GM12873 (cell line): ENCODE measurements around the gene TOP3A.
A peak's percentile ranks its signal among the peaks of the same experiment; 100 is the strongest.

ENCODE experiments used
- TF ChIP-seq, protein P1 (sequence below): IDR thresholded peaks from 2 replicates; pipeline ENCODE4 v1.5.1; 2012; ENCODE audit warnings: low read depth, mild to moderate bottlenecking, moderate library complexity, low read length, control low read depth; ENCODE audit not compliant: insufficient read depth; ENCODE audit errors: missing control alignments

TOP3A gene, protein sequence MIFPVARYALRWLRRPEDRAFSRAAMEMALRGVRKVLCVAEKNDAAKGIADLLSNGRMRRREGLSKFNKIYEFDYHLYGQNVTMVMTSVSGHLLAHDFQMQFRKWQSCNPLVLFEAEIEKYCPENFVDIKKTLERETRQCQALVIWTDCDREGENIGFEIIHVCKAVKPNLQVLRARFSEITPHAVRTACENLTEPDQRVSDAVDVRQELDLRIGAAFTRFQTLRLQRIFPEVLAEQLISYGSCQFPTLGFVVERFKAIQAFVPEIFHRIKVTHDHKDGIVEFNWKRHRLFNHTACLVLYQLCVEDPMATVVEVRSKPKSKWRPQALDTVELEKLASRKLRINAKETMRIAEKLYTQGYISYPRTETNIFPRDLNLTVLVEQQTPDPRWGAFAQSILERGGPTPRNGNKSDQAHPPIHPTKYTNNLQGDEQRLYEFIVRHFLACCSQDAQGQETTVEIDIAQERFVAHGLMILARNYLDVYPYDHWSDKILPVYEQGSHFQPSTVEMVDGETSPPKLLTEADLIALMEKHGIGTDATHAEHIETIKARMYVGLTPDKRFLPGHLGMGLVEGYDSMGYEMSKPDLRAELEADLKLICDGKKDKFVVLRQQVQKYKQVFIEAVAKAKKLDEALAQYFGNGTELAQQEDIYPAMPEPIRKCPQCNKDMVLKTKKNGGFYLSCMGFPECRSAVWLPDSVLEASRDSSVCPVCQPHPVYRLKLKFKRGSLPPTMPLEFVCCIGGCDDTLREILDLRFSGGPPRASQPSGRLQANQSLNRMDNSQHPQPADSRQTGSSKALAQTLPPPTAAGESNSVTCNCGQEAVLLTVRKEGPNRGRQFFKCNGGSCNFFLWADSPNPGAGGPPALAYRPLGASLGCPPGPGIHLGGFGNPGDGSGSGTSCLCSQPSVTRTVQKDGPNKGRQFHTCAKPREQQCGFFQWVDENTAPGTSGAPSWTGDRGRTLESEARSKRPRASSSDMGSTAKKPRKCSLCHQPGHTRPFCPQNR

DNA sequence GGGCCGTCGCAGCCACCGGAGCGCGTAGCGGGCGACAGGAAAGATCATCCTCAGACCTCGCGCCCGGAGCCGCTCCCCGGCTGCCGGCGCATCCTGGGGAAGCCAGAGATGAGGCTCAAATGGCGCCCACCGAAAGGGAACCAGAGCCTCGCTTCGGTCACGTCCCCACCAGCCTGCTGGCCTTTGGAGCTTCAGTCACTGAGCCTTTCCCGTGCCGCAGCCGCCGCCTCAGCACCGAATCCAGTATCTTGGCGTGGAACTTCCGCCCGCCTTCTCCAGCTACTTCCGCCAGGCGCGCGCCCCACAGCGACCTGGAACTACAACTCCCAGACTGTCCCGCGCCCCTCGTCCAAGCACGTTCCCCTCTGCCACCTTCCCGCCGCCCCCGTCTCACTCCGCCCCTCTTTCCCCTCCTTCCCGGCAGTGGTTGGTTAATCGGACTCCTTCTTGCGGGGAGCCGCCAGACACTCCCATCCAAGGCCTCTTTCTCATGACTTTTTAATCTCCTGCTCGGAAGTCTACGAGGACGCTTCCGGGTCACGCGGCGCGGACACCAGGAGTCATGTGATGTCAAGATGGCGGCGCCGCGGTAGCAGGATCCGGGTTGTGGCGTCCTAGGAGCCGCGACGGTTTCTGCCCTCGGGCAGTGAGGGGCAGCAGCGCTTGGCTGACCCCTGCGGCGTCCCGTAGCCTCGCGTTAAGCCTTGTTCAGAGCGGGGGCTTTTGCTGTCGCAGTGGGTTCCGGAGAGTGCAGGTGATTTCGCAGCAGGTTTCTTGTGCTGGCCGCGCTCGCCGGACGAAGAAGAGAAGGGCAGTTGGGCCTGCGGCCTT lies at the start of gene TOP3A, which contains the start of gene SMCR8:
Gene TOP3A (minus strand): TSS at position 264 of the 831 bp plus-strand sequence. CDS start 216 bp downstream, at position 48.
Gene SMCR8 (plus strand): TSS at position 563 of the 831 bp plus-strand sequence. CDS start 497 bp downstream, outside the sequence.
- TF ChIP-seq, protein P1, sequence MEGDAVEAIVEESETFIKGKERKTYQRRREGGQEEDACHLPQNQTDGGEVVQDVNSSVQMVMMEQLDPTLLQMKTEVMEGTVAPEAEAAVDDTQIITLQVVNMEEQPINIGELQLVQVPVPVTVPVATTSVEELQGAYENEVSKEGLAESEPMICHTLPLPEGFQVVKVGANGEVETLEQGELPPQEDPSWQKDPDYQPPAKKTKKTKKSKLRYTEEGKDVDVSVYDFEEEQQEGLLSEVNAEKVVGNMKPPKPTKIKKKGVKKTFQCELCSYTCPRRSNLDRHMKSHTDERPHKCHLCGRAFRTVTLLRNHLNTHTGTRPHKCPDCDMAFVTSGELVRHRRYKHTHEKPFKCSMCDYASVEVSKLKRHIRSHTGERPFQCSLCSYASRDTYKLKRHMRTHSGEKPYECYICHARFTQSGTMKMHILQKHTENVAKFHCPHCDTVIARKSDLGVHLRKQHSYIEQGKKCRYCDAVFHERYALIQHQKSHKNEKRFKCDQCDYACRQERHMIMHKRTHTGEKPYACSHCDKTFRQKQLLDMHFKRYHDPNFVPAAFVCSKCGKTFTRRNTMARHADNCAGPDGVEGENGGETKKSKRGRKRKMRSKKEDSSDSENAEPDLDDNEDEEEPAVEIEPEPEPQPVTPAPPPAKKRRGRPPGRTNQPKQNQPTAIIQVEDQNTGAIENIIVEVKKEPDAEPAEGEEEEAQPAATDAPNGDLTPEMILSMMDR: no peak

DNA sequence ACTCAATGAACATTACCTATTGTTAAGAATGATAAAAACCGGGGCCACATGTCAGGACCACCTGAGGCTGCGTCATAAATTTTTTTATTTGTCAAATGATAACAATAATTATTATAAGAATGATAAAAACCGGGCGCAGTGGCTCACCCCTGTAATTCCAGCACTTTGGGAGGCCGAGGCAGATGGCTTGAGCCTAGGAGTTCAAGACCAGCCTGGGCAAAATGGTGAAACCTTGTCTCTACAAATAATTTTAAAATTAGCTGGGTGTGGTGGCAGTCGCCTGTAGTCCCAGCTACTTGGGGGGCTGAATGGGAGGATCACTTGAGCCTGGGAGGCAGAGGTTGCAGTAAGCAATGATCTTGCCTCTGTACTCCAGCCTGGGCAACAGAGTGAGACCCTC lies 49.4 kb upstream of the TOP3A start:
- TF ChIP-seq, protein P1: no peak

DNA sequence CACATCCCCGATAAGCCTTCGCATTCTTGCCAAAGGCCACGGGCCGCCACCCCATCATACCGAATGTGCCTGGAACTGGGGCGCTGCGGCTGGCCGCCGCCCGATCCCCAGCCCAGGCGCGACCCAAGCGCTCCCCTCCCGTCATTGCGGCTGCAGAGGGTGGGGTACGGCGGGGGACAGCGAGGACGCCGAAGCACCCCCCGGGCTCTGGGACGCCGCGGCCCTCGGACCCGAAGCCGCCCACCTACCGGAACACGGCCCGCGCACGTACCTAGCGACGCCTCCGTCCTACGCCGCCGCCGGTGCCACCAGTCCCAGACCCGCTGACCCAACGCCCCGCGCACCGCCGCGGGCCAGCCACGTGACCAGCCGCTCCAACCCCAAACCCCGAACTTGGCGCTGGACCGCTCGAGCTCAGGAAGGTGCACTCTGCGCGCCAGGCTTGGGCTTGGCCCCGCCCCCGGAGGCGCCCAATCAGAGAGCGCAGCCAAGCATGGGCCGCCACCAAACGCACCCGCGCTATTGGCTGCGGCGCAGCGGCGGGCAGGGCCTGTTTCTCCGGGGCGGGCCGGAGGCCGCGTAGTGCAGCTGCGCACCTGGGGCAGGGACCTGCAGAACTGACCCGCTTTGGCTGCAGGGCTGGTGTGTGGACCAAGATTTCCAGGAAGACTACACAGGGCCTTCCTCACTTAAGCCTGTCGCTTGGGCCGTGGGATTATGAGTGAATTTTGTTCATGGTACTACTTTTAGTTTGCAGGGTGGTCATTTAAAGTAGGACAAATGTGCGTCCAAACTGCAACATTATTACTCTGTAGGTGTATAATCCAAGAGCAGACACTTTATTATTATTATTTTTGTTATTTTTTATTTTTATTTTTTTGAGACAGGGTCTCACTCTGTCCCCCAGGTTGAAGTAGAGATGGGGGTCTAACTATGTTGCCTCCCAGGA lies 48.6 kb upstream of the TOP3A start, which contains the start of gene SHMT1:
Gene SHMT1 (minus strand): TSS at position 450 of the 949 bp plus-strand sequence. CDS start 7,569 bp downstream, outside the sequence.
- TF ChIP-seq, protein P1: no peak

DNA sequence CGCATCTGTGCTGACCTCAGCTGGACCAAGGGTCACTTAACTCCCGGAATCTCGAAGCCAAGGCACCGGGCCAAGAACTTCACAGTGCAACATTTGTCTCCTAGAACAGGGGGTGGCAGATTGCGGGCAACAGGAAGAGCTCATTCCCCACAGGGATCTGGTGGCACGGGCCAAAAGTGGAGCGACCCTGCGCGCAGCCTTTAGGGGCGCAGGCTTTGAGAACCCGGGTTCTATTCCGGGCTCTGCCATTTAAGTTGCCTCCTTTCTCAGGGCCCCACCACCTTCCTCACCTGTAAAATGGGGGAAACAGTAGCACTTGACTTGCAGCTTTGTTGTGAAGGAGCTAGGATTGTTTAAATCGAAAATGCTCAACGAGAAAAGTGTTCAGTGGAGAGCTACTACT lies 47.9 kb upstream of the TOP3A start:
- TF ChIP-seq, protein P1: peak; percentile 33

DNA sequence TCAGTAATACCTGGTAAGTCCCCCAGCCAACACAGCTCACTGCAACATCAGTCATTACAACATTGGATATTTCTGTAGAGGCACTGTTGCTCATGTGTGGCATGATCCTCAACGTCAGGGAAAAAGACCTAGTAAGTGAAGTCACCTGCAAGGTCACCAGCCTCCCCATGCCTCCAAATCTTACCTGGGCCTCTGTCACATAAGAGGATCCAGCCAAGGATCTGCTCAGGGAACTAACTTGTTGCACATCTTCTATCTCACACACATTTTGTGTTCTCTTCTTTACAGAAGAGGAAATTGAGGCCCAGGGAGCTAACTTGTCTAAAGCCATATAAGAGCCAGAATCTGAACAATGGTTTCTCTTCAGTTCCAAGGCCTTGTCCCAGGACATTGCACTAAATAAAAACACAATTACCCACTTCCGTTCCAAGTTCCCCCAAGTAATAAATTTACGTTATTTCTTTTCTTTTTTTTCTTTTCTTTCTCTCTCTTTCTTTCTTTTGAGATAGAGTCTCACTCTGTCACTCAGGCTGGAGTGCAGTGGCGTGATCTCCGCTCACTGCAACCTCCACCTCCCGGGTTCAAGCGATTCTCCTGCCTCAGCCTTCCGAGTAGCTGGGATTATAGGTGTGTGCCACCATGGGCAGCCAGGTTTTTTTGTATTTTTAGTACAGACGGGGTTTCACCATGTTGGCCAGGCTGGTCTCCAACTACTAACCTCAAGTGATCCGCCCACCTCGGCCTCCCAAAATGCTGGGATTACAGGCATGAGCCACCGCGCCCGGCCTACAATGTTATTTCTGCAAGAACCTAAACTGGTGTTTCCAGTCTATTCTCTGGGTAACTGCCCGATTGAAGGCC lies 47.3 kb upstream of the TOP3A start:
- TF ChIP-seq, protein P1: no peak

DNA sequence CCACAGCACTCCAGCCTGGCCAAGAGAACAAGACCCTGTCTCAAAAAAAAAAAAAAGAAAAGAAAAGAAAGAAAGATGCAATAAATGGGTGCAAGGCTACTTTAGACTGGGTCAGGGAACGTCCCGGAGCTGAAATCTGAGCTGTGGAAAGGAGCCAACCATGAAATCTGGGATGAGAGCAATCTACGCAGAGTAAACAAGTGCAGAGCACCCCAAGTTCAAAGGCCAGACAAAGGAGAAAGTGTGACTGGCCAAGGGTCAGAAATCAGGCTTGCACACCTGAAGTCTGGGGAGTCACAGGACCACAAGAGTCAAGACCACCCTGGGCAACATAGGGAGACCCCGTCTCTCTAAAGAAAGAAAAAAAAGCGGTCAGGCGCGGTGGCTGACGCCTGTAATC lies 45.7 kb upstream of the TOP3A start:
- TF ChIP-seq, protein P1: no peak
